Stimulated activated CD4-positive, alpha-beta T cell treated with anti-CD3 and anti-CD28 coated beads, Interleukin-4, amount 100 ng/mL, for 24 hours (primary cell): Measurements from ENCODE around the gene SPEF1.

ENCODE experiments used
- DNase-seq: peaks from one replicate; pipeline ENCODE4 v3.0.0-alpha.2; 2020

SPEF1 gene

GRCh38 chr20:3745686-3746173 is 35.5 kb downstream of the SPEF1 start:
- no peak for DNase-seq

- DNase-seq, result peak; percentile 77
These were observed 36.2 kb downstream of the SPEF1 start for GRCh38 chr20:3744806-3745685.

- DNase-seq, result no peak
These were observed 37.2 kb downstream of the SPEF1 start for GRCh38 chr20:3744037-3744436.

- DNase-seq, result no peak
These were observed 38.0 kb downstream of the SPEF1 start for GRCh38 chr20:3743251-3743650.

GRCh38 chr20:3741836-3742458 is 39.3 kb downstream of the SPEF1 start:
- DNase-seq, result no peak

GRCh38 chr20:3740615-3741301 is 40.5 kb downstream of the SPEF1 start:
- DNase-seq, result no peak

DNA sequence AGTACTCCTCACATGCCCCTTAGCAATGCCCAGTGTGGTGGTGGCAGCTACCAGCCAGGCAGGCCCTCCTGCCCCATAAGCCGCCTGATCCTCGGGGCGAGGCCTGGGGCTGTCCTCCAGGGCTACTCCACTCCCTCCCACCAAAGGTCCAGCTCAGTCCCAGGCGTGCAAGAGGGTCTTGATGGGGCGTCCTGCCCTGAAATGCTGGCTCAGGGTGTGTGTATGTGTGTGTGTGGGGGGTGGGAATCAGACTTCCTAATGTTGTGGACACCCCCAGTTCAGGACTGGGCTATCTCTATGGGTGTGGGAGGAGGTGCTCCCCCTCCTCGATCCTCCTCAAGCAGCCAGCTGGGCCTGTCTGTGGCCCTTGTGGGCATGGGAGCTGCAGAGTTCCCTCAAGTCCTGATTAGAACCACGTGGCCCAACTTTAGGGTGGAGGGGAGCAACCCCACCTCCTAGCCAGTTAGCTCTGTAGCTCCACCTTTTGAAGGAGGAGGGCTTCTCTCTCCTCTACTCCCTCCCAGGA is 41.3 kb downstream of the SPEF1 start:
- DNase-seq, result no peak

- no peak for DNase-seq
These were observed 42.0 kb downstream of the SPEF1 start for GRCh38 chr20:3739054-3739925.

DNA sequence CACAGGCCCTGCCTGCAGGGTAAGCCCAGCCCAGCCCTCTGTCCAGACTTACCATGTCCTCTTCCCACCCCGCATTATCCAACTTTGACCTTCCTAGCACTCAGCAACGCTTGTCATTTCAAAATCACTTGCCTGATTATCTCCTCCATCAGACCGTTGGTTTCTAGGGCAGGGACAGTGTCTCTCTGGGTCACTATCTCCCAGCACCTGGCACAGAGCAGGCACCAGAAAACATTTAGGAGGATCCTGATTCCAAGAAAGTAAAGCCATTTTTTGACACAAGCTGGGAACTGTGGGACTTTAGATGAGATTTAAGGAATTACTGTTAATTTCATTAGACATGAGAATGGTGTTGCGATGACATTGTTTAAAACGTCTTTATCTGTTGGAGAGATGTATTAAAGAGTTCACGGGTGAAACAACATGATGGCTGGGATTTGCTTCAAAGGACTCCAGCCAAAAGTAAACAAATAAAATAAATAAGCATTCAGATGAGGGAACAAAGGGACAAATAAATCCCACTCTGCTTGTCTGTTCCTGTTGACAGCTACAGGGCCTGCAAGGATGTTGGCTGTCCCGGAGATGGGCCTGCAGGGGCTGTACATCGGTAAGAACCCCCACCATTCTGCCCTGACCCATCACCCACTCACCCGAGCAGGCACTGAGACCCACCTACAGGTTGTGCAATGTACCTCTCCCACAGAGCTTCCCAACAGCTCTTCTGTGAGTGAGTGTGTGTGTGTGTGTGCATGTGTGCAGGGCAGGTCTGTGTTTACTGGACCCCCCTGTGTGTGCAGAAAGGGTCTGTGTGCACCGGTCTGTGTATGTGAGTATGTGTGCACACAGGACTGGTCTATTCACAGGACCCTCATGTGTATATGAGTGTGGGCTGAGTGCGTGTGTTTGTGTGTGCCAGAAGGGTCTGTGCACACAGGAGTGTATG is 42.9 kb downstream of the SPEF1 start:
- no peak for DNase-seq

- DNase-seq, result no peak
These were observed 45.5 kb downstream of the SPEF1 start for GRCh38 chr20:3735768-3736167.

- DNase-seq, result no peak
These were observed 47.0 kb downstream of the SPEF1 start for GRCh38 chr20:3734111-3734843.

GRCh38 chr20:3733119-3733995 is 47.9 kb downstream of the SPEF1 start:
- no peak for DNase-seq

GRCh38 chr20:3732327-3733118 is 48.7 kb downstream of the SPEF1 start, which contains the start of gene HSPA12B:
TSS of gene HSPA12B (plus strand) at chr20:3732685. CDS start at chr20:3738675, 5,990 bp downstream.
- no peak for DNase-seq

GRCh38 chr20:3731944-3732326 is 49.3 kb downstream of the SPEF1 start:
- DNase-seq, result no peak

DNA sequence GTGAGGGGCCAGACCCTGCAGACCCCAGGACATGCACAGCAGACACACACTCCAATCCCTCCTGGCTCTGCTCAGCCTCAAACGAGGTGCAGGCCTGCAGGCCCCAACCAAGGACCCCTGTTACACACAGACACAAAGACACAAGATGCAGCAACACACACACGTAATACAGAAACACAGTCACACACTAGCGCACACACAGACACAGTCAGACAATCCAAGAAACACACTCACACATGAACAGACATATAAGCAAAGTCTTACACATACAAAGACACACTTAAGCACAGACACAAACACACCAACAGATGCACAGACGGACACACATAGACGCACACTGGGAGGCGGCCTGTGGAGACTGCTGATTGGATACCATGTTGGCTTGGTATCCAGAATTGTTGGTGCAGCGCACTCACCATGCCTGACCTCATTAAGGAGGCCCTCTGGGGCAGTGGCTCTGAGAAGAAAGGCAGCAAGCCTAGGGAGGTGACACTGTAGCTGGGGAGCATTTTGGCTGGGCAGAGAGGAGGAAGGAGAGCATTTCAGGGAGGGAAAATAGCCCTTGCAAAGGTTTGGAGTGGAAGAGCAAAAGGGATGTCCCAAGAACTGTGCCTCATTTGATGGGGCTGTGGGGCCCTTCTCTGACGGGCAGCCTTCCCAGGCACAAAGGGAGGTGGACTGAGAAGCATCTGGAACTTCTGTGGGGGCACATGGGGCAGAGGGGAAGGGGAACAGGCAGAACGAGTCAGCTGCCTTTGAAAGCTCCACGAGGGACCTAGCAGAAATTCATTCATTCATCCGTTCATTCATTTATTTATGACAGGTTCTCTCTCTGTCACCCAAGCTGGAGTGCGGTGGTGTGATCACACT is 50.2 kb downstream of the SPEF1 start:
- DNase-seq, result no peak

GRCh38 chr20:3729811-3730540 is 51.3 kb downstream of the SPEF1 start:
- DNase-seq, result no peak

- no peak for DNase-seq
These were observed 51.9 kb downstream of the SPEF1 start for GRCh38 chr20:3729378-3729777.
